ENCODE data around the gene TSPAN13. TPM values are rescaled to one million over a fixed set of nuclear protein-coding genes. Genes with fewer than 3 reads are reported as not detected.

The TSPAN13 gene
- total and polyA plus RNA-seq, 8 donors, result 112 to 266 (median 136) TPM

- no peak overlapping the region for H3K4me3 ChIP-seq
- intact Hi-C loops (cut with DNase I), result no loop called here
- DNase-seq (no peak), ATAC-seq (no peak)
- TF ChIP-seq CTCF (IDR thresholded peaks at IDR 0.05), result no peak
- H3K4me1 ChIP-seq, result no peaks in the 10 kb centered on the region
- no peaks in the 10 kb centered on the region for H3K36me3 ChIP-seq
- no peaks in the 10 kb centered on the region for H3K9me3 ChIP-seq
- no peaks in the 10 kb centered on the region for H3K27me3 ChIP-seq
- H3K27ac ChIP-seq, result no peak overlapping the region
Observed at GRCh38 chr7:16721541-16721940, 32.0 kb upstream of the TSPAN13 start.

- ATAC-seq, result no peak
- H3K4me1 ChIP-seq, result no peaks in the 10 kb centered on the region
- H3K9me3 ChIP-seq, result no peaks in the 10 kb centered on the region
- no peak for DNase-seq
- no peak for TF ChIP-seq CTCF (IDR thresholded peaks at IDR 0.05)
- no peak overlapping the region for H3K4me3 ChIP-seq
- intact Hi-C loops (cut with DNase I), result no loop called here
- H3K27ac ChIP-seq, result no peak overlapping the region
- no peaks in the 10 kb centered on the region for H3K27me3 ChIP-seq
- H3K36me3 ChIP-seq, result no peaks in the 10 kb centered on the region
Observed at GRCh38 chr7:16724344-16724743, 29.2 kb upstream of the TSPAN13 start.

- H3K9me3 ChIP-seq, result no peaks in the 10 kb centered on the region
- TF ChIP-seq CTCF (IDR thresholded peaks at IDR 0.05), result no peak
- H3K27ac ChIP-seq, result no peak overlapping the region
- no peak overlapping the region for H3K4me3 ChIP-seq
- no peaks in the 10 kb centered on the region for H3K27me3 ChIP-seq
- intact Hi-C loops (cut with DNase I), result no loop called here
- no peaks in the 10 kb centered on the region for H3K4me1 ChIP-seq
- no peaks in the 10 kb centered on the region for H3K36me3 ChIP-seq
- ATAC-seq (no peak), DNase-seq (no peak)
Observed at GRCh38 chr7:16726189-16726588, 27.4 kb upstream of the TSPAN13 start.

GRCh38 chr7:16727736-16728135 lies 25.8 kb upstream of the TSPAN13 start:
- H3K4me1 ChIP-seq, result no peaks in the 10 kb centered on the region

GRCh38 chr7:16728811-16729210 lies 24.7 kb upstream of the TSPAN13 start:
- no peaks in the 10 kb centered on the region for H3K9me3 ChIP-seq
- H3K4me3 ChIP-seq, result no peak overlapping the region
- intact Hi-C loops (cut with DNase I), result no loop called here
- no peaks in the 10 kb centered on the region for H3K36me3 ChIP-seq
- DNase-seq (no peak), ATAC-seq (no peak)
- H3K27me3 ChIP-seq, result no peaks in the 10 kb centered on the region
- H3K27ac ChIP-seq, result no peak overlapping the region
- no peak for TF ChIP-seq CTCF (IDR thresholded peaks at IDR 0.05)
- H3K4me1 ChIP-seq, result no peaks in the 10 kb centered on the region

More at GRCh38 chr7:16727736-16728135, 25.8 kb upstream of the TSPAN13 start:
- intact Hi-C loops (cut with DNase I), result no loop called here
- Histone ChIP-seq H3K36me3 (no peaks in the 10 kb centered on the region), H3K27me3 (no peaks in the 10 kb centered on the region), H3K4me3 (no peak overlapping the region), H3K27ac (no peak overlapping the region), H3K9me3 (no peaks in the 10 kb centered on the region)
- TF ChIP-seq CTCF (IDR thresholded peaks at IDR 0.05), result no peak
- DNase-seq, result no peak
- ATAC-seq, result no peak

Data from left lung (tissue), 10 donors.